Measurements from ENCODE around the gene AMIGO3. TPM values are rescaled to one million over a fixed set of nuclear protein-coding genes. Genes with fewer than 3 reads are reported as not detected.

The AMIGO3 gene
- total RNA-seq, 2 donors from 2014 or later: not detected

- intact Hi-C loops (cut with DNase I, micrococcal nuclease): loop anchor here in 1 of 2 donors (10.0 kb wide), 1 partner anchor 140 kb away; the partner anchor contains the start of gene TRAIP
Measured at GRCh38 chr3:49714728-49715550, 4.5 kb downstream of the AMIGO3 start.

GRCh38 chr3:49713336-49714105 is 6.0 kb downstream of the AMIGO3 start:
- no peak for ATAC-seq
- no peak for DNase-seq
- intact Hi-C loops (cut with DNase I, micrococcal nuclease): loop anchor here in 1 of 2 donors (10.0 kb wide), 1 partner anchor 141 kb away; the partner anchor contains the start of gene TRAIP

More at GRCh38 chr3:49714728-49715550, 4.5 kb downstream of the AMIGO3 start:
- DNase-seq (no peak), ATAC-seq (no peak)

GRCh38 chr3:49712631-49713317 is 6.7 kb downstream of the AMIGO3 start:
- DNase-seq (no peak), ATAC-seq (no peak)
- intact Hi-C loops (cut with DNase I, micrococcal nuclease): loop anchor here in 1 of 2 donors (10.0 kb wide), 1 partner anchor 142 kb away; the partner anchor contains the start of gene TRAIP

GRCh38 chr3:49712166-49712565 is 7.3 kb downstream of the AMIGO3 start:
- DNase-seq (no peak), ATAC-seq (no peak)
- intact Hi-C loops (cut with DNase I, micrococcal nuclease): loop anchor here in 1 of 2 donors (10.0 kb wide), 1 partner anchor 143 kb away; the partner anchor contains the start of gene TRAIP

DNA sequence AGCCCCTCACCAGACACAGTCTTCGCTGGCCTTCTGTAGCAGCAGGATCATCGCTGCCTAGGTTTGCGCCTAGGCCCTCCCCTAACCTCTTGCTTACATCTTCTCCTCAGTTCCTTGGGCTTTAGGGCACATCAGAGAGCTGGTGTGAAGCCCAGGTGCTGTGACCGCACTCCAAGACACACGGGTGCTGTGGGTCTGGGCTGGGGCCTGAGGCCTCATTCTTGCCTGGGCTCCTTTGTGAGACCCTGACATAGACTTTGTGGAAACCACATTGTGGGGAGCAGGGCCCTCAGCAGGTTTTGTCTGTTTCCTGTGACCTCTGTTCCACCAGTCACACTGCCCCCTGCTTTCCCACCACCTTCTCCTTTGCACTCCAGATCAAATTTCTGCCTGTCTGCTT is 8.0 kb downstream of the AMIGO3 start:
- ATAC-seq: no peak
- no peak for DNase-seq
- intact Hi-C loops (cut with DNase I, micrococcal nuclease): loop anchor here in 1 of 2 donors (10.0 kb wide), 1 partner anchor 143 kb away; the partner anchor contains the start of gene TRAIP

GRCh38 chr3:49709852-49710251 is 9.6 kb downstream of the AMIGO3 start:
- intact Hi-C loops (cut with DNase I, micrococcal nuclease): loop anchor here in 1 of 2 donors (10.0 kb wide), 1 partner anchor 145 kb away; the partner anchor contains the start of gene TRAIP
- ATAC-seq: no peak
- no peak for DNase-seq

- ATAC-seq (no peak), DNase-seq (no peak)
- intact Hi-C loops (cut with DNase I, micrococcal nuclease): no loop called here
Measured at GRCh38 chr3:49707113-49707480, 12.4 kb downstream of the AMIGO3 start.

DNA sequence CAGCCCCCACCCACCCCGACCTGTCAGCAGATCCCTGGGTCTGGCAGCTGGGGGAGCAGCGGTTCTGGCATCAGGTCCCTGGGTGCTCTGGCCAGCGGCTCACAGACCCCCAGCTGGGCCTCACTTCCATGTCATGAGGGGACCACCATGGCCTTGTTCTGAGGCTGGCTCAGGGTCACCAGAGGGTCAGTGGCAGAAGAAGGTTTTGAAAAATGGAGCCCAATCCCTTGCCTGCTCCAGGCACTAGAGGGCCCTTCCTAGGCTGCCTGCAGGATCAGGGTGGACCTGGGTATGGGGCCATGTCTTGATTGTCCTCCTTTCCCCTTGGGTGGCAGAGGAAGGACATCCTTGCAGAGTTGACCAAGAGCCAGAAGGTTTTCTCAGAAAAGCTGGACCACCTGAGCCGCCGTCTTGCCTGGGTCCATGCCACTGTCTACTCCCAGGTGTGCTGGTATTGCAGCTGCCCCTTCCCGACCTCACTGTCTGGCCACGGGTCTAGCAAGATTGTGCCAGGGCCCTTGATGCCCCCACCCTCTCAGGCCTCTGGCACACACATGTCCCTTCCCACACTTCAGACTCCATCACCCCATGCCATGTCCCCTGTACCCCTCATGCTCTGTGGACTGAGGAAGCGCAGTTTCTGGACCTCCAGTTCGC is 12.9 kb downstream of the AMIGO3 start:
- DNase-seq (no peak), ATAC-seq (no peak)
- intact Hi-C loops (cut with DNase I, micrococcal nuclease): no loop called here

DNA sequence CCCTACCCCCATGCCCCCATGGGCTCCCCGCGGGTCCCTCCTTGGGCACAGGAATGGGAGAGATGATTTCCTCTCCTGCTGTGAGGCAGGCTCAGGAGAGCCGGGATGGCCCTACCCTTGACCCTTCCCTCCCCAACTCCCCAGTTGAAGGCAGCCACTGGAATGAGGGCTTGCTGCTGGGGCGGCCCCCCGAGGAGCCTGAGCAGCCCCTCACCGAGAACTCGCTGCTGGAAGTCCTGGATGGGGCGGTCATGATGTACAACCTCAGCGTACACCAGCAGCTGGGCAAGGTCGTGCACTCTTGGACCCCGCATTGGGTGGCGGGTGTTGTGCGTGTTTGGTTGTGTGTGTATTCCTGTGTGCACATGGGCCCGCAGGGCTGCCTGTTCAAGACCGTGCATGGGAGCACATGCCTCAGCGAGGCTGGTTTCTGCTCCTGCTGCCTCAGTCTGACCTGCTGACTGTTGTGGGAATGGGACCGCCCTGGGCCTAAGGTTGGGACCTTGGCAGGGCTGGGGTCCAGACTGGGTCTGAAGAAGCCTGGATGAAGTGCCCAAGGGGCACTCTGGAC is 14.0 kb downstream of the AMIGO3 start:
- intact Hi-C loops (cut with DNase I, micrococcal nuclease): no loop called here
- ATAC-seq: no peak

GRCh38 chr3:49704629-49705028 is 14.9 kb downstream of the AMIGO3 start:
- intact Hi-C loops (cut with DNase I, micrococcal nuclease): loop anchor here in 1 of 2 donors (5.0 kb wide), 1 partner anchor 133 kb away; no protein-coding TSS in a partner anchor
- no peak for ATAC-seq
- DNase-seq: no peak

More for the DNA sequence above, 14.0 kb downstream of the AMIGO3 start:
- DNase-seq: no peak

- DNase-seq: no peak
- intact Hi-C loops (cut with DNase I, micrococcal nuclease): loop anchor here in 1 of 2 donors (5.0 kb wide), 1 partner anchor 133 kb away; no protein-coding TSS in a partner anchor
- ATAC-seq: peak; percentile 4
Measured at GRCh38 chr3:49703956-49704355, 15.5 kb downstream of the AMIGO3 start.

GRCh38 chr3:49703443-49703927 is 16.0 kb downstream of the AMIGO3 start:
- ATAC-seq: peak; percentile 92
- peak; percentile 54 to 62 for DNase-seq
- intact Hi-C loops (cut with DNase I, micrococcal nuclease): loop anchor here in 1 of 2 donors (5.0 kb wide), 1 partner anchor 134 kb away; no protein-coding TSS in a partner anchor

DNA sequence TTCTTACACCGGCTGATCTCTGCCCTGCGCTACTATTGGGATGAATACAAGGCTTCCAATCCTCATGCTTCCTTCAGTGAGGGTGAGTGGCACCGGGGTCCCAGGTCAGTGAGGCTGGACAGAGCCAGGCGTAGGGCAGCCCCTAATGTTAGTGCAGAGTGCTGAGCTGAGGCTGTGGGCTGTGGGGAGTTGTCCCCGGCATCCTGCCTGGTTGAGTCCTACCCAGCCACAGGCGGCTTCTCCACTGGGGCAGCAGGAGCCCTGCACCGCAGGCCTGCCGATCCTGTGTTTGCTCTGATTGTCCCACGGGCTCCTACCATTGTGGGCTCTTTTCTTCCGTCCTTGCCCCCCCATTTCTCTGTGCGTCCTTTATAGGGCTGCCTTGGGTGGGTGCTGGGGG is 16.8 kb downstream of the AMIGO3 start:
- intact Hi-C loops (cut with DNase I, micrococcal nuclease): loop anchor here in 1 of 2 donors (5.0 kb wide), 1 partner anchor 135 kb away; no protein-coding TSS in a partner anchor

GRCh38 chr3:49701388-49702077 is 18.0 kb downstream of the AMIGO3 start:
- intact Hi-C loops (cut with DNase I, micrococcal nuclease): loop anchor here in 1 of 2 donors (5.0 kb wide), 1 partner anchor 136 kb away; no protein-coding TSS in a partner anchor
- DNase-seq (no peak), ATAC-seq (no peak)

More for the DNA sequence above, 16.8 kb downstream of the AMIGO3 start:
- ATAC-seq (no peak), DNase-seq (no peak)

GRCh38 chr3:49700453-49701128 is 18.9 kb downstream of the AMIGO3 start:
- intact Hi-C loops (cut with DNase I, micrococcal nuclease): loop anchor here in 1 of 2 donors (5.0 kb wide), 1 partner anchor 137 kb away; no protein-coding TSS in a partner anchor
- no peak for ATAC-seq
- DNase-seq: no peak

DNA sequence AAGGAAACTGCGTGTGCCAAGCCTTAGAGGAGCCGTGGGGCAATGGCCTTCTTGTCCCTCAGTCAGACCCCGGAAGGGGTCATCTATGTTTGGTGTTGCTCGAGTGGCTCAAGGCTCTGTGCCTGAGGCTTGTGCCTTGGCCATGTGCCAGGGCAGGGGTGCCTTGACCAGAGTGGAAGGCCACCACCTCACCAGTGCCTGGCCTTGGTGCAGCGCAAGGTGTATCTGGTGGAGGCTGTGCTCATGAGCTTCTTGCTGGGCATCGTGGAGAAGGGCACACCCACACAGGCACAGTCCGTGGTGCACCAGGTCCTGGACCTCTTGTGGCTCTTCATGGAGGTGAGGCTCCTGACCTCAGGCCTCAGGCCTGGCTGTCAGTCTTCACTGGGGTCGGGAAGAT is 19.5 kb downstream of the AMIGO3 start:
- intact Hi-C loops (cut with DNase I, micrococcal nuclease): loop anchor here in 1 of 2 donors (5.0 kb wide), 1 partner anchor 137 kb away; no protein-coding TSS in a partner anchor
- DNase-seq: no peak
- no peak for ATAC-seq

Data from left colon (tissue), 2 donors.